Vagina (tissue), 2 donors: Measurements from ENCODE around the gene WDR7.

Source experiments
- POLR2A ChIP-seq, 2 donors: fragments of 450-650 bp; IDR thresholded peaks; one replicate each; pipeline ENCODE4 v1.6.1; 2017; ENCODE audit warnings: antibody characterized with exemption in 2 of 2, mild to moderate bottlenecking in 2 of 2, moderate library complexity in 2 of 2
- POLR2AphosphoS5 ChIP-seq, 2 donors: sonication (generic); formaldehyde crosslinking; IDR thresholded peaks; one replicate each; pipeline ENCODE4 v1.9.0; 2017; ENCODE audit warnings: antibody characterized with exemption in 2 of 2, mild to moderate bottlenecking in 2 of 2, low read depth in 1 of 2; ENCODE audit not compliant: insufficient read depth in 1 of 2
- TF ChIP-seq, protein P1 (sequence below), 3 experiments: fragments of 450-650 bp in 2 of 3; fragments of 200-600 bp in 1 of 3; sonication (generic) in 1 of 3; IDR thresholded peaks; one replicate each; pipeline ENCODE4 v1.5.1; 2017 to 2019; ENCODE audit warnings: antibody characterized with exemption in 3 of 3, mild to moderate bottlenecking in 2 of 3, moderate library complexity in 2 of 3

DNA sequence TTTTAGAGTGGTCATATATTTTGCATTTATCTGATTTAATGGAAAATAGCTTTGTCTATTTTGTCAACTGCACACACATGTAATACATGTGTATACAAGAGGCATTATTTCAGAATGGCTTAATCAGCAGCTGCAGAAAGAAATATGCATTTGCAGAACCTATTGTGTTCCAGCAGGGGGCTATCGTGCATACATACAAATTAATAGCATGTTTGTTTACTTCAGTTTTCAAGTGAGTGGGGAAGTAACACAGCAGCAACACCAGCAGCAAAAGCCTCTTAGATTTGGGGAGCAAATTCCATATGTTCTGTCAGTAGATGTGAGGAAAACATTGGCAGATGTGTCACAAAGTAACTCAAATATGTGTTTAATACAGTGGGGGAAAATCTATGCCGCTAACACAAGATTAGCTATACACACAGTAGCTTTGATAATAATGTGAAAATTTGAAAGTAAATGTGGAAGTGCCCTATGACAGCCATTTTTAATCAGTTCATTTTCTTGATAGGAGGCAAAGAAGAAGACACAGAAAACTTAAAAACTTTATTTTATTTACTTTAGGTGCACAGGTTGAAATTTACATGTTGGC, 218.1 kb downstream of the WDR7 start:
- TF ChIP-seq, protein P1, sequence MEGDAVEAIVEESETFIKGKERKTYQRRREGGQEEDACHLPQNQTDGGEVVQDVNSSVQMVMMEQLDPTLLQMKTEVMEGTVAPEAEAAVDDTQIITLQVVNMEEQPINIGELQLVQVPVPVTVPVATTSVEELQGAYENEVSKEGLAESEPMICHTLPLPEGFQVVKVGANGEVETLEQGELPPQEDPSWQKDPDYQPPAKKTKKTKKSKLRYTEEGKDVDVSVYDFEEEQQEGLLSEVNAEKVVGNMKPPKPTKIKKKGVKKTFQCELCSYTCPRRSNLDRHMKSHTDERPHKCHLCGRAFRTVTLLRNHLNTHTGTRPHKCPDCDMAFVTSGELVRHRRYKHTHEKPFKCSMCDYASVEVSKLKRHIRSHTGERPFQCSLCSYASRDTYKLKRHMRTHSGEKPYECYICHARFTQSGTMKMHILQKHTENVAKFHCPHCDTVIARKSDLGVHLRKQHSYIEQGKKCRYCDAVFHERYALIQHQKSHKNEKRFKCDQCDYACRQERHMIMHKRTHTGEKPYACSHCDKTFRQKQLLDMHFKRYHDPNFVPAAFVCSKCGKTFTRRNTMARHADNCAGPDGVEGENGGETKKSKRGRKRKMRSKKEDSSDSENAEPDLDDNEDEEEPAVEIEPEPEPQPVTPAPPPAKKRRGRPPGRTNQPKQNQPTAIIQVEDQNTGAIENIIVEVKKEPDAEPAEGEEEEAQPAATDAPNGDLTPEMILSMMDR (IDR thresholded peaks at IDR 0.05), result peak in 1 of 3 experiments; percentile 39
- TF ChIP-seq POLR2A (IDR thresholded peaks at IDR 0.05), result no peak
- no peak for TF ChIP-seq POLR2AphosphoS5 (IDR thresholded peaks at IDR 0.05; ENCODE audit: insufficient read depth in 1 of 2, low read depth in 1 of 2)
